ENCODE measurements around the gene ATP1A2.

- no peak for TF ChIP-seq CTCF (IDR thresholded peaks at IDR 0.05)
- no peak for TF ChIP-seq SP1 (CRISPR knock-in tag; conservative IDR thresholded peaks at IDR 0.05)
- TF ChIP-seq GABPB1 (CRISPR knock-in tag; IDR thresholded peaks at IDR 0.05), result no peak
- TF ChIP-seq ATF6 (CRISPR knock-in tag; IDR thresholded peaks at IDR 0.05), result no peak
- no peak for TF ChIP-seq ELF4 (CRISPR knock-in tag; IDR thresholded peaks at IDR 0.05; ENCODE audit: low read depth)
Measured at GRCh38 chr1:160177667-160178066, 62.1 kb downstream of the ATP1A2 start.

Data from WTC11 (cell line).